ENCODE measurements around the gene LRRC32.
"Not testable (repeated sequence)": the region's sequence is repeated elsewhere in the genome, so short reads cannot be mapped to it uniquely, and the experiment has no call there.

Gene LRRC32

GRCh38 chr11:76630600-76631281 lies 39.8 kb downstream of the LRRC32 start:
- no peak for DNase-seq (ENCODE audit: low read depth in 1 of 2, low spot score in 1 of 2)

DNA sequence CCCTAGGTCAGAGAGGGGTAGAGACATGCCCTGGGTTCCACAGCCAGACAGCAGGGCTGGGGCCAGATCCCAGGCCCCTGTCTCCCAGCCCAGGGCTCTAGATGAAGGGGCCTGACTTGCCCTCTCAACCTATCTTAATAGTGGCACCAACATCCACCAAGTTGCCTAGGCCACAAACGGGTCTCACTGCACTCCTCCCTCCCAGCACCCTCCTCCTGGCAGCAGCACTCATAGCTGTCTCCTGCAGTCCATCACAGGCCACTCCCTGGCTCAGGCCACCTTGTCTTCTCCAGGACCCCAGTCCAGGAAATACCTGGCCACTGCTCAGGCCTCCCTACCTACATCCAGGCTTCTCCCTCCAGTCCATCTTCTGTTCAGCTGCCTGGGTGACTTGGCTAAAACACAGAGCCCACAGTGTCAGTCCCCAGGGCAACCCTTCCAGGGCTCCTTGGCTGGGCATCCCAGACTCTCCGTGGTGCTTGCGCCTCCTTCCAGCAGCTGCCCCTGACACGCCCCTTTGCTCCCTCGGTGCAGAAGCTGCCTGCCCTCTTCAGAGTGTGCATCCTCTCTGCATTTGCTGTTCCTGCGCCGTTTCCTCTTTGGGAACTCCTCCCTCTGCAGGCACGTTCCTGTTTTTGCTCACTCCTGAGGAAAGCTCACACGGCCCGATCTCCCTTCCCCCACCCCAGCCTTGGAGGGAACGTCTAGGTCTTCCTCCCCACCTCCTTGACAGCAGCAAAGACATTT lies 40.5 kb downstream of the LRRC32 start:
- DNase-seq (ENCODE audit: low read depth in 1 of 2, low spot score in 1 of 2): no peak

GRCh38 chr11:76629116-76629852 lies 41.3 kb downstream of the LRRC32 start:
- DNase-seq (ENCODE audit: low read depth in 1 of 2, low spot score in 1 of 2): no peak

DNA sequence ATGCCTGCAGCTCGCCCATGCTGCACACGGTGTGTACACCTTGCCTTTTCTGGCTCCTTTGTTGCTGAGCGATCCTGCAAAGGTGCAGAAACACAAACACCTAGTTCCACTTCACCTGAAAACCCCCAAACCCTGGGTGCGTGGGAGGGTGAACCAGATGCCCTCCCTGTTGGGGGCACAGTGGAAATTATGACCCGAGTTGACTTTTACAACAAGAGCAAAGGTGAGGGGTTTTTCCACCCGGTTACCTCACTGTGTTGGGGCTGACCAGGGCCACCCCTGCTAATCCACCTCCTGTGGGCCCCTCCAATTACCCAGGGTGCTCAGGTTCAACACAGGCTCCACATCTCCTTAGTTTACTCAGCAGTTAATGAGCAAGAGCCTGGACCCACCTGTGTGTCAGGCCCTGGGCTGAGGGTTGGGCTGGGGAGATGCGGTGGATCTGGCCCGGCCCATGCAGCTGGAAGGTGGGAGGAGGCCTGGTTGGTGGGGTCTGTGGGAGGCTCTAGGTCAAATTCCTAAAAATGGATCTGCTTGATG lies 42.1 kb downstream of the LRRC32 start:
- no peak for DNase-seq (ENCODE audit: low read depth in 1 of 2, low spot score in 1 of 2)

GRCh38 chr11:76627606-76628005 lies 42.9 kb downstream of the LRRC32 start:
- no peak for DNase-seq (ENCODE audit: low read depth in 1 of 2, low spot score in 1 of 2)

- no peak for DNase-seq (ENCODE audit: low read depth in 1 of 2, low spot score in 1 of 2)
Observed at GRCh38 chr11:76626921-76627401, 43.6 kb downstream of the LRRC32 start.

GRCh38 chr11:76626266-76626665 lies 44.3 kb downstream of the LRRC32 start:
- no peak for DNase-seq (ENCODE audit: low read depth in 1 of 2, low spot score in 1 of 2)

GRCh38 chr11:76625472-76626186 lies 44.9 kb downstream of the LRRC32 start:
- DNase-seq (ENCODE audit: low read depth in 1 of 2, low spot score in 1 of 2): no peak

DNA sequence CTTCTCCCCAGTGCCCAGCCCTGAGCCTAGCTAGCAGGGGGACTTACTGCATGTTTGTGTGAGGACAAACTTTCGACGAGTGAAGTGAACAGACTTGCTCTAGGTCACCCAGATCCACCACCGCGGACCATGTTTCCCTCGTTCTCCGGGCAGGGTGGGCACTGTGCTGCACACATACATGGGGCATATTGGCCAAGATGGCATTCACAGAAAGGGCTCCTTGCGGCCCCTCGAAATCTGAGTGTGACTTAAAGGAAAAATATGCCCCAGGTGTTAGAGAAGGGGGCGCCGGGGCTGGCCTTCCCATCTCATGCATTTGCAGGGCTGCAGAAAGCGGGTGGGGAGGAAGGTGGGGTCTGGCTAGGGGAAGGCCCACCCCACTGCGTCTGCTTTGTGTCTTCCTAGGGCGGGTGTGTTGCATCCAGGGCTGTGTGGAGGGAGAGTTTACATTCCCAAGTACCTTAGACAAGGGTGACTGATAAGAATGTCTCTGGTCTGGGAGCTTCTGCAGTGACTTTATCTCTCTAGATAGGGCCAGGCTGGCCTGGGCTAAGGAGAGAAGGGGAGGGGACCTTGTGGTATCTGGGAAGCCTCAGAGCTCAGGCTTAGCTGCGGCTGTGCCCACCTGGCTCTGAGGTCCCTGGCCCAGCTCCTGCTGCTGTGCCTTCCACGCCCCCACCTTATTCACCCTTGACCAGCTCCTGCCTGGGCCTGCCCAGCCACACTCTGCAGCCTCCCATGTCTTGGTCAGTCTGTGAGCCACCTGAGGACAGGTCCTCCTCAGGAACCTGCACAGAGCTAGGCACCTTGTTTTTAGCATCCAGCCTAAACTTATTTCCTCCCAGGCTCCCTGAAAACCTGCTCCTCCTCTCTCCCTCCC lies 45.8 kb downstream of the LRRC32 start:
- no peak for DNase-seq (ENCODE audit: low read depth in 1 of 2, low spot score in 1 of 2)

GRCh38 chr11:76623884-76624419 lies 46.6 kb downstream of the LRRC32 start:
- no peak for DNase-seq (ENCODE audit: low read depth in 1 of 2, low spot score in 1 of 2)

DNA sequence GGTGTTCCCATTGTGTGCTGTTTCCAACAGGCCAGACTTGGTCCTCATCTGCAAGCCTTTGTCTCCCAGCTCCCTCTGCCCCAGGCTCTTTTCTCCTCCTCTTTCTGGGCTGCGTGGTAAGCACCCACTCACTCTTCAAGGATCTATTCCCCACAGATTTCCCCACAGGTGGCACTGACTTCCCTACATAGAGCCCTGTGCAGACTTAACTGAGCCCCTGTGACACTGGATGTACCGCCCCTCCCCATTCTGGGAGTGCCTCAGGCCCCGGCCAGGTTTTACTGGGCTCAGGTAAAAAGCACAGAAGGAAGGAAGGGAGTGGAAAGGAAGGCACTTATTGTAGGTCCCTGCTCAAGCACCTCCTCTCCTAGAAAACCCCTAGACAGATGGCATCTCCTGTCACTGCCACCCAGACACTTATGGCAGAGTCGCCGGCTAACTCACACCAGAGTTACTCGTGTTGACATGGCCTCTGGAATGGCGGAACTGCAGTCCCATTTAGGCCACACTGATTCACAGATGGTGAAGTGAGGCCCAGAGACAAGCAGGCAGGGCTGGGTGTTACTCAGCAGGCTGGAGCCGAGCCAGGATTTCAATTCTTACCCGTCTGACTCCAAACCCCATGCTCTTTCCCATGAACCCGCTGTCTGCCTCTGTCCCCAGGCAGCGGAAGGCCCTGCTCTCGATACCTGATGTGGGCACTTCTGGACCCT lies 47.2 kb downstream of the LRRC32 start:
- no peak for DNase-seq (ENCODE audit: low read depth in 1 of 2, low spot score in 1 of 2)

DNA sequence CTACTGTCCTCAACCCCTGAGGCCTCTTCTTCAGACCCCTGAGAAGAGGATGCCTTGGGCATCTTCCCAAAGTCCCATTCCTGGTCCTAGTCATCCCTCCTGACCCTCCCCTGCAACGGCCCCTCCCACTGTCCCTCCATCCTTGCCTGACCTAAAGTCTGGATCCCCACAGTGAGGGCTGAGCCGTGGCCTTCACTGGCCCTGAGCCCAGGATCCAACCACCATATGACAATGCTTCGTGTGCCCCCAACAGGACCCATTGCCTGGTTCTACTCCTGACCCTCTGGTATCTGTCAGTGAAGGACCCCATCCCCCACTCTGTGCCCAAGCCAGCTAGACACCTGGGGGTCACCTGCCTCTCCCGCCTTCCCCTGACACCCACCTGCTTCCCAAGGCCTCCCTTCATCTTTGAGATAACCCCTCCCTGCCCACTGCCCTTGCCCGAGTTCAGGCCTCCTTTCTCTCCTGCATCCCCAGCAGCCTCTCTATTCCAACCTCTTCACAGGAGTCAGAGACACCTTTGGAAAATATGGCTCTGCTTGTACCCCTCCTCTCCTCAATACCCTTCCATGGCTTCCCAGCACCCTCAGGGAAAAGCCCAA lies 48.0 kb downstream of the LRRC32 start:
- no peak for DNase-seq (ENCODE audit: low read depth in 1 of 2, low spot score in 1 of 2)

- no peak for DNase-seq (ENCODE audit: low read depth in 1 of 2, low spot score in 1 of 2)
Observed at GRCh38 chr11:76621868-76622267, 48.7 kb downstream of the LRRC32 start.

DNA sequence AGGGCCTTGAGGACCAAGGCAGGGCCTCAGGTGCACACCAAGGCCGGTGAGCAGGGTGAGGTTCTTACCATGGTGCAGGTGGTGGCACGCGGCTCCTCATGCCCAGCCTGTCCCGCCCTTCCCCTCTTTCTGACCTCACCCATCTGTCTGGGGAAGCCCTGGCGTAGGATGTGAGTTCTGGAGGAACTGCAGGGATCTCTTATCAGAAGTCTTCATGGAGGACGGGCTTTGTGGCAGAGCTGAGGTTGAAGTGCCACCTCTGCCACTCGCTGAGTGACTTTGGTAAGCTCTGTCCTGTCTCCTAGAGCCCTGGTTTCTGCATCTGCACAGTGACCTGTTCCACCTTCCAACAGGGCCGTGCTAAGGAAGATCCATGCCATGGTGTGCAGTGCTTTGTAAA lies 49.1 kb downstream of the LRRC32 start:
- no peak for DNase-seq (ENCODE audit: low read depth in 1 of 2, low spot score in 1 of 2)

DNA sequence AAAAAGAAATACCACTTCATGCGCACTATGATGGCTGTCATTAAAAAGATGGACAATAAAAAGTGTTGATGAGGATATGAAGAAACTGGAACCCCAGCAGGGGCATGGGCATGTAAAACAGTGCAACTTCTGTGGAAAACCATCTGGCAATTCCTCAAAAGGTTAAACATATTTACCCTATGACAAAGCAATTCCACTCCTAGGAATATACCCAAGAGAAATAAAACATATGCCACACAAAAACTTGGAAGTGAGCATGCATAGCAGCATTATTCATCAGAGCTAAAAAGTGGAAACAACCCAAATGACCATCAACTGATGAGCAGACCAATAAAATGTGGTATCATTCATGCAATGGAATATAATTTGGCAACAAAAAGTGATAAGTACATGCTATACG lies 50.1 kb downstream of the LRRC32 start:
- DNase-seq (ENCODE audit: low read depth in 1 of 2, low spot score in 1 of 2): no peak

- DNase-seq (ENCODE audit: low read depth in 1 of 2, low spot score in 1 of 2): not testable (repeated sequence)
Observed at GRCh38 chr11:76619801-76620200, 50.7 kb downstream of the LRRC32 start.

DNA sequence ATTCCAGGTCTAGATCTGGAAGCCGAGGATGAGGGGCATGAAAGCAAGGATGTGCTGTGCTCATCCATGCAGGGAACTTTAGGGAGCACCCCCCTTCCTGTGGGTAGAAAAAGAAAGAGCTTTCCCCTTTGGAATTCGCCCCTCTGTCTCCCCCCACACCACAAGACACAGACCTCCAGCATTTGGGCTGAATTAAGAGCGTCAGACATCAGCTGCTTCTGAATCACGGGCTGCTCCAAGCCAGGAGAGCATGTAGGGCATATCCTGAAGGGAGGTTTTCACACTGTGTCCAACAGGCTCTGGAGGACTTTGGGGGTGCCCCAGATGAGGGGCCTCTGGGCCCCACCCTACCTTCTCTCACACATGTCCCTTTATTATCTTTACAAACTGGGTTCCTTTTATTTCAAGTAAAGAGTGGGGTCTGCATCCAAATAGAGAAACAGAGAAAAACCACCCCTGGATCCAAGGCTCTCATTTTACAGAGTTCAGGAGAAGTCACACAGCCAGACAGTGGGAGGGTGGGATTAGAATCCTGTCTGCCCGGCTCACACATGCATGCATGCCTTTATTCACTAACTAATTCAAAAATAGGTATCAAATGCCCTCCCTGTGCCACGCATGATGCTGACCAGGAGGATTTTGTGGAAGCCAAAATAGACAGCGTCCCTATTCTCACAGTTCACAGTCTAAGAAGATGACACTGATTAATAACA lies 52.8 kb downstream of the LRRC32 start:
- no peak for DNase-seq (ENCODE audit: low read depth in 1 of 2, low spot score in 1 of 2)
